GM18526 (cell line): ENCODE measurements around the gene LTF.

Experiments used
- POLR2A ChIP-seq: IDR thresholded peaks from 3 replicates; pipeline ENCODE4 v1.6.1; 2011; ENCODE audit not compliant: insufficient read length; ENCODE audit errors: extremely low read depth

Gene LTF

DNA sequence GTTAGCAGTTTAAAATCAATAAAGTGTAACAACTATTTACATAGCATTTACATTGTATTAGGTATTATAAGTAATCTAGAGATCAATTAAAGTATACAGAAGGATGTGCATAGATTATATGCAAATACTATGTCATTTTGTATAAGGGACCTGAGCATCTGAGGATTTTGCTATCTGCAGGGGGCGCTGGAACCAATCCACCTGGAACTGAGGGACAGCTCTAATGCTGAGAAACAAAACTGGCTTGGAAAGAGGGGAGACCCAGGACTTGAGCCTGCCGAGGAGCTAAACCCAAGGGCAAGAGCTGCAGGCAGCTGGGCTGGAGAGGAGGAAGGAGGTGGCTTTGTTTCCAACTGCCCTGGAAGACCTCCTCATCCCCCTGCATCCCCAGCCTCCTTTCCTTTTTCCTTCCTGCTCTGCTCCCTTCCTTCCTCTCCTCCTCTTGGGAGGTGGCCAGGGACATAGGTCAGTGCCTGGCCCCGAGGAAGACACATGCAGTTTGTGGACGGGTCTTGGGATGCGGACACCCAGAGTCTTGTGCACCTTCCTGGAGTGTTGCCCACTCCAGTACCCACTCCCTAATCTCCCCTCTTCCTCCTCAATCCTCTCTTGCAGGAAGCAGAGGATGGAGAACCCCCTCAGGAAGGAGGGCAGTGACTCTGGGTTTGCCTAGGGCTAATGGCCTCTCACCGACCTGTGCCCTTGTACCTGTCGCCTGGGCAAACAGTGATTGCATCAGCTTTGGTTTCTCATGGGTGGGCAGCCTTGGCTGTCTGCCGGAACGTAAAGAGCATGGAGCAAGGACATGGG is 32.2 kb upstream of the LTF start:
- TF ChIP-seq POLR2A = no peak

- no peak for TF ChIP-seq POLR2A
These were observed 31.3 kb upstream of the LTF start for GRCh38 chr3:46495901-46496456.

GRCh38 chr3:46492890-46493547 is 28.3 kb upstream of the LTF start:
- TF ChIP-seq POLR2A = no peak

DNA sequence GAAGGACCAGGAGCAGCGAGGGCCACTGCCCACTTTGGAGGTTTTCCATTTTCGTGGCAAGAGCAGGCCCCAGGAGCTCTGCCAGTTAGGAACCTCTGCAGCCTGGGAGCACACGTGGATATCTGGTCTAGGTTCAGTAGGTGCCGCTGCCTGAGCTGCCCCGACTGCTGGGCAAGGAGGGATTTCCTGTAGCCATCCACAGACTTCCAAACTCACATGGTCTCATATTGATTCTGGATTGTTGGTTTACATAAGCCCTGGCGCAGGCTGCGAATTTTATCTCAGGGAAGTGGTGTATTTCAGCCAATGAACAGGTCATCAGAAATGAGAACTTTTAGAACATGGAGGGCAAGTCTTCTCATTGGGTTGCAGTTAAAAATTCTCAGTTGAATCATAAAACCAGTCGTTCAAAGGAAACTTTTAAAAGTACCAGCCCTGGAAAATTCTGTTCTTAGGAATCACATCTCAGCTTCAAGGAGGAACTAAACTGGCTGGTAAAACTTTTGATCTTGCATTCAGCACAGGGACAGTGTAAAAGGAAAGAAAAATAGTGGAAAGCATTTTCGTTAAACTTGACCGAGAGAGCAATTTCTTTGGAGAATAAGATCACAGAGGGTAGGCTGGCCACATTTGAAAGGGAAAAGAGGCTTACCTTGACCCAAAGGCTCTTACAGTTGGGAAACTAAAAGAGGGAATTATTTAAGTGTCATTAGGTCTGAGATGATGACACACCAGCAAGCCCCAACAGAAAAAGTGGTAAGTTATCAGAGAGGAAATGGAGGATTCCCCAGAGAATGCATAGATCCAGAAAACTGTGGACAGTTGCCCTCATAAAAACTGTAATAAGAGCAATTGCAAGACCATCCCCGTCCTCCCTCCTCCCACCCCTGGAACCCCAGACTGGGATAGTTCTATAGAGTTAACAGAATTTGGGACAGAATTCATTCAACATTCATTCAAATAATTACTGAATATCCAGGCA is 26.7 kb upstream of the LTF start:
- no peak for TF ChIP-seq POLR2A

DNA sequence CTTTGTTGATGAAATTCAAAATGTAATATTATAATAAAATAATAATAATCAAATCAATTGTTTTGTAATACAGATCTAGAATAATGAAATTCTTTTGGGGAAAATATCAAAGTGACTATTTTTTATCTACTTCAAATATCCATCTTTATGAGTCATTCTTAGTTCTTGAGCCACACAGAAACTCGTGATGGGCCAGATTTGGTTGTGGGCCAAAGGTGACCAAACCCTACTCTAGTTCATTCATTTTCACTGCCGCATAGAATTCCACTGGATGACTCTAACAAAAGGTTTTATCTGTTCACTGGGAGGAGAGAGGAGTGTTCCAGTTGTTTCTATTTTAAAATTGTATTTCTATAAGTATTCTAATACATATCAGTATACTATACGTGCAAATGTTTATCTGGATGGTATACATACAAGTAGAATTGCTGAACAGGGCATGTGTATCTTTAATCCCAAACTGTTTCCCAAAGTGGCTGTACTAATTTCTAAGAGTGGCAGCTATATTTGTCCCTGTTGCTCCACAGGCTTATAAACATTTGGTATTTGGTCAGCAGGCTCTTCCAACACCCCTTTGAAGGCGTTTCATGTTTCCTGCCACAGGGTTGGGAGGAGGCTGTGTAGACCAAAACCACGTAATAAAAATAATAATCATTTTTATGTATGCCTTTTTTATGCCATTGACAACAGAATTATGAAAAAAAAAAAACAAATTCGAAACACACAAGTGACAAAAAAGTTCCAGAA is 25.8 kb upstream of the LTF start:
- no peak for TF ChIP-seq POLR2A

- no peak for TF ChIP-seq POLR2A
These were observed 25.2 kb upstream of the LTF start for GRCh38 chr3:46489875-46490274.

- TF ChIP-seq POLR2A = no peak
These were observed 24.7 kb upstream of the LTF start for GRCh38 chr3:46489381-46489780.

GRCh38 chr3:46488735-46489361 is 24.1 kb upstream of the LTF start:
- no peak for TF ChIP-seq POLR2A

DNA sequence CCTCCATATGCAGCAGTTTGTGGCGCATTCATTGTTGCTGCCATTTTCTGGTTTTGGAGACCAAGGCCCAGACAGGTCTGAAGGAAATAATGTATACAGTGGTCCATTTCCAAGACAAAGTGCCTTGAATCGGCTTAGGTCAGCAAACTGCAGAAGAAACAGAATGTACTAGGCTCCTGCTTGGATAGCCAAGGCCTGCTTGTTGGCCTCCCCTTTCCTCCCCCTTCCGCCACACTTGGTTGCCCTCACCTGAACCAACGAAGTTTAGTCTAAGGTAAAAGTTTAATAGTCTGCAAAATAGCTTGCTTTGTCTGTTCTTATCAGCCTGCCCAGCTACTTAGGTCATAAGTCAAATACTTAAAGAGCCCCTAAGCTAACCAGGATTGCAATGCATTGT is 21.1 kb upstream of the LTF start:
- no peak for TF ChIP-seq POLR2A

DNA sequence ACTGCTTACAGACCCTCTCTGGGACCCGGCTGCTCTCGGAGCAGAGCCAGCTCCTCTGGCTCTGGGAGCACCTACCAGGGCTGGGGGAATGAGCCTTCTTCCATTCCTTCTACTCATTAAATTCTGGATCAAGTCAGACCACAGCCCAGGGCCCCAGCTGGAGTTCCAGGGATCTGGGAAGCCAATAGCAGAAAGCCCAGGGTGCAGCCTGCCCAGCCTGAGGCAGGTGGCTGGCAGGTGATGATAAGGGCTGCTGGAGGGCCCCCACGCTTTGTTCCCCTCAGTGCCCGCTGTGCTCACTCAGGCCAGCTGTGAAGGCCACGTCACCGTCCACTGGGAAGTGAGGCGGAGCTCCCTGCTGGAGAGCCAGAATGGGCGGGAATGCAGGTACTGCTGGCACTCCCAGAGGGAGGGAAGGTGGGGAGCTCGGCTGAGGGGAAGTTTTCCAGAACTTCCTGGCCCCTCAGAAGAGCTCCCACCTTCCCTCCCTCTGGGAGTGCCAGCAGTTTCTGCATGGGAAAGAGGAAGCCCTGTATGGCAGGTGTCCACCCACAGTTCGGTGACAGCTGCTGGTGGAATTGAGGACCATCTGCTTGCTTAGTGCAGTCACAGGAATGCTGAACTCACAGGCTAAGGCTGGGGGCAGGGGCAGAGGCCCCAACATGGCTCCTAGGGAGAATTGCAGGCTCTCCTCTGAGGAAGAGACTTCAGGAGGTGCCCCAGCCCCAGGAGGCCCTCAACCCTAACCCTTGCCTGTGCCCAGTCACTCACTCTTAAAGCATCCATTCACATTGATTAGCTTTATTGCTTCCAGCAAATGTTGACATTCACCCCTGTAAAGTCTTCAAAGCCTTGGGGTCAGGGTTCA is 20.4 kb upstream of the LTF start:
- TF ChIP-seq POLR2A = no peak

- no peak for TF ChIP-seq POLR2A
These were observed 19.7 kb upstream of the LTF start for GRCh38 chr3:46484388-46484787.

DNA sequence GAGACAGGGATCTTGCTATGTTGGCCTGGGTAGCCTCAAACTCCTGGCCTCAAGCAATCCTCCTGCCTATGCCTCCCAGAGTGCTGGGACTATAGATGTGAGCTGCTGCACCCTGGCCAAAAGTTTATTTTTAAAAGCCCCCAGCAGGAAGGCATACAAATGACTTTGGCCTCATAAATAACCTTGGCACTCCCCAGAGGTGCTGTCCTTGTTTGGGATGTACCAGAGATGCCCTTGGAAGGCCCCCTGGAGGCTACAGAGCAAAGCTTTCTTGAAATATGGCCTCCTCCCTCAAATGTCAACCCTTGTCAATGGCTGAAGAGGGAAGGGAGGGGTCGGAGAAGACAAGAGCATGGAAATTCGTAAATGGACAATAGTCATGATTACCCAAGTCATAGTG is 19.1 kb upstream of the LTF start:
- no peak for TF ChIP-seq POLR2A
